ENCODE measurements around the gene TP53I11.

The TP53I11 gene

GRCh38 chr11:44942029-44942955, 8.4 kb downstream of the TP53I11 start:
- H3K4me3 ChIP-seq (ENCODE audit: low read depth, low read length): no peak overlapping the region

- no peak overlapping the region for H3K4me3 ChIP-seq (ENCODE audit: low read depth, low read length)
These were observed 9.2 kb downstream of the TP53I11 start for GRCh38 chr11:44941259-44942021.

GRCh38 chr11:44940835-44941234, 9.8 kb downstream of the TP53I11 start:
- H3K4me3 ChIP-seq (ENCODE audit: low read depth, low read length): no peak overlapping the region

GRCh38 chr11:44940404-44940803, 10.3 kb downstream of the TP53I11 start:
- H3K4me3 ChIP-seq (ENCODE audit: low read depth, low read length): no peak overlapping the region

- H3K4me3 ChIP-seq (ENCODE audit: low read depth, low read length): no peak overlapping the region
These were observed 10.8 kb downstream of the TP53I11 start for GRCh38 chr11:44939673-44940395.

- H3K4me3 ChIP-seq (ENCODE audit: low read depth, low read length): no peak overlapping the region
These were observed 12.5 kb downstream of the TP53I11 start for GRCh38 chr11:44938066-44938691.

- H3K4me3 ChIP-seq (ENCODE audit: low read depth, low read length): no peak overlapping the region
These were observed 13.6 kb downstream of the TP53I11 start for GRCh38 chr11:44936951-44937543.

GRCh38 chr11:44936525-44936924, 14.2 kb downstream of the TP53I11 start:
- H3K4me3 ChIP-seq (ENCODE audit: low read depth, low read length): no peak overlapping the region

GRCh38 chr11:44934735-44935250, 15.9 kb downstream of the TP53I11 start:
- H3K4me3 ChIP-seq (ENCODE audit: low read depth, low read length): no peak overlapping the region

GRCh38 chr11:44934110-44934509, 16.6 kb downstream of the TP53I11 start:
- H3K4me3 ChIP-seq (ENCODE audit: low read depth, low read length): no peak overlapping the region

GRCh38 chr11:44931466-44931865, 19.2 kb downstream of the TP53I11 start:
- no peak overlapping the region for H3K4me3 ChIP-seq (ENCODE audit: low read depth, low read length)

- H3K4me3 ChIP-seq (ENCODE audit: low read depth, low read length): no peak overlapping the region
These were observed 19.9 kb downstream of the TP53I11 start for GRCh38 chr11:44930588-44931302.

- H3K4me3 ChIP-seq (ENCODE audit: low read depth, low read length): no peak overlapping the region
These were observed 21.9 kb downstream of the TP53I11 start for GRCh38 chr11:44928816-44929215.

- H3K4me3 ChIP-seq (ENCODE audit: low read depth, low read length): no peak overlapping the region
These were observed 22.5 kb downstream of the TP53I11 start for GRCh38 chr11:44928144-44928543.

- no peak overlapping the region for H3K4me3 ChIP-seq (ENCODE audit: low read depth, low read length)
These were observed 23.5 kb downstream of the TP53I11 start for GRCh38 chr11:44927174-44927661.

GRCh38 chr11:44926036-44926435, 24.6 kb downstream of the TP53I11 start:
- no peak overlapping the region for H3K4me3 ChIP-seq (ENCODE audit: low read depth, low read length)

- no peak overlapping the region for H3K4me3 ChIP-seq (ENCODE audit: low read depth, low read length)
These were observed 26.9 kb downstream of the TP53I11 start for GRCh38 chr11:44923806-44924205.

GRCh38 chr11:44923115-44923514, 27.6 kb downstream of the TP53I11 start:
- H3K4me3 ChIP-seq (ENCODE audit: low read depth, low read length): no peak overlapping the region

- no peak overlapping the region for H3K4me3 ChIP-seq (ENCODE audit: low read depth, low read length)
These were observed 30.2 kb downstream of the TP53I11 start for GRCh38 chr11:44920451-44920850.
